T-helper 2 cell treated with Interferon-gamma antibody and Interleukin-4, amounts not matched to agents 5 μg/mL and 100 μg/mL, for 36 hours (primary cell): ENCODE measurements around the gene SPNS2.
A peak's percentile ranks its signal among the peaks of the same experiment; 100 is the strongest.

Experiments used
- DNase-seq: peaks from one replicate; pipeline ENCODE4 v3.0.0; 2021; ENCODE audit warnings: low spot score
- H3K27ac Mint-ChIP-seq: one replicate; pipeline ENCODE4 v1.8.0; 2021; ENCODE audit warnings: mild to moderate bottlenecking, mixed read lengths
- H3K27me3 Mint-ChIP-seq: one replicate; pipeline ENCODE4 v1.8.0; 2021; ENCODE audit warnings: low read depth, mixed read lengths
- H3K36me3 Mint-ChIP-seq: one replicate; pipeline ENCODE4 v1.8.0; 2021; ENCODE audit warnings: low read depth, mixed read lengths
- H3K4me1 Mint-ChIP-seq: one replicate; pipeline ENCODE4 v1.8.0; 2021; ENCODE audit warnings: low read depth, mixed read lengths
- H3K4me3 Mint-ChIP-seq: one replicate; pipeline ENCODE4 v1.8.0; 2022; ENCODE audit warnings: mild to moderate bottlenecking, moderate library complexity, mixed read lengths
- H3K9me3 Mint-ChIP-seq: one replicate; pipeline ENCODE4 v1.8.0; 2021; ENCODE audit warnings: mixed read lengths

Gene SPNS2

DNA sequence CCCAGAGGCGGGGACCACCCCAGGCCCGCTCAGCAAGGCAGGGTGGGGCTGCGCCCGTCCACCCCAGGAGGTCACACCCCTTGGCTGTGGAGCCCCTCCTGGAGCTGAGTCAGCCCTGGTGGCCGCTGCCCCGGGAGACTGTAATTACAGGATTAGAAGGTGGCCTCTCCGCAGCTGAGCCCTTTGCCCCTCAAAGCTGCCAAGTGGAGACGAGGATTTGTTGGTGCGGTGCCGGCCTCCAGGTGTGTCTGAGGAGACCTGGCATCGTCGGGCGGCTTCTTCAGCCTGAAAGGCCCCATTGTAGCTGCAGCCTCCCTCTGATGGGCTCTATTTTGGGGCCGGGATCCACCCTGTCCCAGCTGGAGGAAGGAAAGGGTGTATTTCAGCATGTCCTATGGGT, 22.7 kb upstream of the SPNS2 start:
- H3K27me3 Mint-ChIP-seq = no peaks in the 10 kb centered on the region
- no peaks in the 10 kb centered on the region for H3K9me3 Mint-ChIP-seq
- peaks cover 2% of the 10 kb centered on the region for H3K36me3 Mint-ChIP-seq
- H3K27ac Mint-ChIP-seq = no peak overlapping the region
- peaks cover 7% of the 10 kb centered on the region for H3K4me1 Mint-ChIP-seq
- DNase-seq = no peak
- H3K4me3 Mint-ChIP-seq = no peak overlapping the region

DNA sequence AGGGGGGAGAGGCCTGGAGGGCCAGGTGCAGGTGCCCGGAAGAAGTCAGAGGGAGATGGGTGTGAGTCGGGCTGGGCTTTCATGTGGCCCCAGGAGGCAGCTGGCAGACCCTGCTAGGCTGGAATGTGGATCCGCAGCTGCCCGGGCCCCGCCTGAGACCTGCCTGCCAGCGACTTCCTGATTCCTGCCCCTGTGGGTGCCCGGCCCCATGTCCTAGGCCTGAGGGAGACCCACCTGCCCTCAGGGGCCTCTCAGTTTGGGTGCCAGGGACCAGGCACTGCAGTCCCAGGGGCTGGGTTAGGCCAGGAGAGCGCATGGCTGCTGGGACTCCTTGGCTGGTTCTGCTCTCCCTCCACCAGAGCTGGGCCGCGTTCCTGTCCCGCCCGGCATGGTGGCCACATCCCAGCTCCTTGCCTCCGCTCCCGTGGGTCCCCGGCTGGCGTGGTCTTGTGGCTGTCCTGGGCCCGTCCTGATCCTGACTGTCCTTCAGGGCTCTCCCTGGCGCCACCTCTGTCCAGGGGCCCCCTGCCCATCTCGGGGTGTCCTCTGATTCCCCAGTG, 22.1 kb upstream of the SPNS2 start:
- H3K4me1 Mint-ChIP-seq = peaks cover 13% of the 10 kb centered on the region
- no peak overlapping the region for H3K4me3 Mint-ChIP-seq
- H3K27me3 Mint-ChIP-seq = no peaks in the 10 kb centered on the region
- DNase-seq = no peak
- H3K27ac Mint-ChIP-seq = no peak overlapping the region
- no peaks in the 10 kb centered on the region for H3K9me3 Mint-ChIP-seq
- H3K36me3 Mint-ChIP-seq = peaks cover 4% of the 10 kb centered on the region

DNA sequence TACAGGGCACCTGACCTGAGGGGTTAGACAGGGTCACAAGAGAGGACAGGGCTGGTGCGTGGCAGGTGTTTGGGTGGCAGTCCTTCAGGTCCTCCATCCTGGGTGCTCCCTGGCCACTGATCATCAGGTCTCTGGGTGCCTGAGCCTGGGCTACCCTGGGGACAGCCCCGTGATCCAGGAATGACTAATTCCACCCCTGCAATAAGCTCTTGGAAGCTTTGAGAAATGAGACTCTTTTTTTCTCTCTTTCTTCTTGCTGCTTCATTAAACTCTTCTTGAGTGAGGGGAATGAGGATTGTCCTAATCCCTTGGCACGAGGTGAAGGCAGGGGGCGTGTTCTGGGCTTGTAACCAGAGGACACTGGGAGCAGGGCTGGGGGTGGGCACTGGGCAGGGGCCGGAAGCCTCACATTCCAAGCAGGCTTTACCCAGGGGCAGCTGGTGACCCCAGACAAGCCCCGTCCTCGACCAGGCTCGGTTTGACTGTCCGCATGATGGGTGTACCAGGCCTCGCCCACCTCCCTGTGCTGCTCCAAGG, 21.4 kb upstream of the SPNS2 start:
- Mint-ChIP-seq H3K4me1 (peaks cover 17% of the 10 kb centered on the region), H3K36me3 (peaks cover 2% of the 10 kb centered on the region), H3K27me3 (no peaks in the 10 kb centered on the region), H3K27ac (no peak overlapping the region), H3K9me3 (no peaks in the 10 kb centered on the region), H3K4me3 (no peak overlapping the region)
- DNase-seq = peak; percentile 15

DNA sequence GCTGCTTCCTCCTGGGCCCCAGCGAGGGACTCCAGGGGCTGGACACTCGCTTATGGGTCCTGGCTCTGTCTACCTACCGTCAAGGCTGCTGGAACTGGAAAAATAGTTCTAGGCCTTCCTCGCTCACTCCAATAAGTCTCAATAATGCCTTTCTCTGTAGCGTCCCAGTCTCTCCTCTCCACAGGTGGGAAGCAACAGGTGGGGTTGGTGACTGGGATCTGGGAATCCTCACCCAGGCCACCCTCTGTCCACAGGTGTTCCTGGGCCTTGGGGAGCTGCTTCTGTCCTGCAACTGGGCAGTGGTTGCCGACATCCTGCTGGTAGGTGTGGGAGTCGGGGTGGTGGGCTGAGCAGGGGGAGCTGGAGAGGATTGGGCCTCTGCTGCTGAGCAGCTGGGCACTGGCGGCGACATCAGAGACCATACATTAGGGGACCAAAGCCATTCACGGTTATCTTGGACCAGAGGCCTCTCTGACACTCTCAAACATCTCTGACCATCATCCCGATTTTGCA, 20.3 kb upstream of the SPNS2 start:
- Mint-ChIP-seq H3K36me3 (peaks cover 2% of the 10 kb centered on the region), H3K27ac (no peak overlapping the region), H3K4me1 (peaks cover 17% of the 10 kb centered on the region), H3K27me3 (no peaks in the 10 kb centered on the region), H3K9me3 (no peaks in the 10 kb centered on the region), H3K4me3 (no peak overlapping the region)
- DNase-seq = no peak

DNA sequence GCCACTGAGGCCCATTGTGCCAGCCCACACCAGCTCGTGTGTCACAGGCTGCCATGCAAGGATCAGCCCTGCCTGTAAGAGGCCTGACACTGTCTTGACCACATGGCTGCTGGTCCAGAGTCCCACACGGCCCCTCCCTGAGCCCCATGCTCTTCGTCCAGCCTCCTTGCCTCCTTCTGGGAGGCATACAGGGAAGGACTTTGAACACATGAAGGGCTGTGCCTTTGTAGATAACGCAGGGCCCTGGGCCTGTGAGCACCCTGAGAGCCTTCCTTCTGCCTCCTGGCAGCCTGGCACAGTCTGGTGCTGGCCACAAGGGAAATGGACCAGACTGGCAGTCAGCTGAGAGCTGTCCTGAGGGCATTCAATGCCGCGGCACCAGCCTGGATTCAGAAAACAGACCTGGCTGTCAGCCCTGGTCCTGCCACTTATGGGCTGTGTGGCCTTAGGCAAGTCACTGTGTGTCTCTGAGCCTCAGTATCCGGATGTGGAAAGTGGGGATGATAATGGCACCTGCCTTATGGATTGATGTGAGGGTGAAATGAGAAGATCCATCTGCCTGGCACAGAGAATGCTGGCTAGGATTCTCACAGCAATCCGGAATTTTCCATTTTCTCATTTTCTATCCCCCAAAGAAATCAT, 19.2 kb upstream of the SPNS2 start:
- Mint-ChIP-seq H3K4me1 (peaks cover 17% of the 10 kb centered on the region), H3K9me3 (no peaks in the 10 kb centered on the region), H3K27me3 (no peaks in the 10 kb centered on the region), H3K27ac (no peak overlapping the region), H3K4me3 (no peak overlapping the region), H3K36me3 (peaks cover 2% of the 10 kb centered on the region)
- no peak for DNase-seq

DNA sequence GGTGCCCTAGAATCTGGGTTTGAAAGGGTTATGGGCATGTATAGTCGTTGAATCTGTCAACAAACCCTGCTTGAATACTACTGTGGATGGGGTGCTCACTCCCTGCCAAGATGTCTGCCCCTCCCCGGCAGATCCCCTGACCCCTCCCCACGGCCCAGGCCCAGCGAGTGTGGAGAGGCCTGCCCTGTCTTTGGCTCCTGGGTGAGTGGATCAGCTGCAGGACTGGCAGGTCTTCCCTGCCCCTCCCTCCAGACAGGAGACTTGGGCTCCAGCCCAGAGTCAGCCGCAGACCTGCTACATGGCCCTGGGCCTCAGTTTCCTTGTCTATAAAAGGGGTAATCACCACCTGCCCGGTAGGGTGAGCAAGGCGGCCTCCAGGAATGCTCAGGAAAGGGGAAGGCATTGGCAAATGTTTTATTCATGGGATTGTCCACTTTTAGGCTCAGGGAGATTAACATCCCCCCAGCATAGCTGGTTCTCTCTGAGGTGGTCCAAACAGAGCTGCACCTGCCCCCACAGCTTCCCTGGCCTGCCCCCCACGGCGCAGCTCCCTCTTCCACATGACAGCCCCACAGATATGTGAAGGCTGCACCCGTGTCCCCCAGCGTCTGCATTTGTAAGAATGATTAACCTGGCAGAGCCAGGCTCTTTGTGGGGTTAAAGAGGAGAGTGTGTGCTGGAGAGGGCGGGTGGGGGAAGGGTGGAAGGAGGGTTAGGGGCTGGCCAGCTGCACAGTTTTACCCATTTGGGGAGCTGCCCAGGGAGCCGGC, 18.5 kb upstream of the SPNS2 start:
- no peak for DNase-seq
- H3K27ac Mint-ChIP-seq = peak overlapping the region; percentile 36
- H3K4me3 Mint-ChIP-seq = no peak overlapping the region
- peaks cover 23% of the 10 kb centered on the region for H3K4me1 Mint-ChIP-seq
- H3K9me3 Mint-ChIP-seq = no peaks in the 10 kb centered on the region
- peaks cover 2% of the 10 kb centered on the region for H3K36me3 Mint-ChIP-seq
- no peaks in the 10 kb centered on the region for H3K27me3 Mint-ChIP-seq

DNA sequence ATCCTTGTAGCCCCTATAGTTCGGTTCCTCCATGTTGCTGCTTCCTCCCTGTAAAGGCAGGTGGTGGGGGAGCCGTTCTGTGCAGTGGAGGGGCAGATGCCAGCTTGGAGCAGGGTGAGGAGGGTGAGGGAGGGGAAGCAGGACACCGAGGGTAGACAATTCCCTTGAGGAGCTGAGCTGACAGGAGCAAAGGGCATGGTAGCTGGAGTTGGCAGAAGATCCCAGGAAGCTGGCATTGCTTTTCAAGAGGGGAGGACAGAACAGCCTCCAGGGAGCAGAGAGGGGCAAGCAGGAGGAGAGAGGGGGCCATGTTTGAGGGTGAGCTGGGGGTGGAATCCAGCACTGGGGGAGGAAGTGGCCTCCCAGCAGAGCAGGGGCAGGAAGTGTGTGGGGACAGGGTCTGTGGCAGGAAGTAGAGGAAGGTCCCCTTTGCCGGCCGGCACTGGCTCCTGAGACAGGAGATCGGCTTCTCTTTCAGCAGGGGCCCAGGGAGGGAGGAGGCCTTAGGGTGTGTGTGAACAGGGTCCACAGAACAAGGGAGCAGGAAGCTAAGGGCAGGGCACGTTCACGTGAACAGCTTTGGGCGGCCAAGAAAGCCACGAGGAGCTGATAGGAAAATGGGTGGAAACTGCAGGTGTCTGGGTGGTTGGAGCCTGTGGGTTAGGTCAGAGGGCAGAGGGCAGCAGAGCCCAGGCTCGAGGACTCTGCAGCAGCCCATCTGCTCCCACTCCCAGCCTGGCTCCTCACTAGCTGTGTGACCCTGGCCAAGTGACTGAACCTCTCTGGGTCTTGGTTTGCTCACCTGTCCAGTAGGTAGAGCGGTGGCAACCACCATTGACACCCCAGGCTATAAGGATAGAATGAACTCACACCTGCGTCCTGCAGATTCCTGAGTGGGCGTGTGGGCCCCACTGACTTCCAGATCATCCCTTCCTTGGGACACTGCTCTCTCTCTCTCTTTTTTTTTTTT, 17.5 kb upstream of the SPNS2 start:
- Mint-ChIP-seq H3K27ac (peak overlapping the region; percentile 87), H3K27me3 (no peaks in the 10 kb centered on the region), H3K9me3 (no peaks in the 10 kb centered on the region), H3K36me3 (peaks cover 2% of the 10 kb centered on the region), H3K4me3 (peak overlapping the region; percentile 71), H3K4me1 (peaks cover 32% of the 10 kb centered on the region)
- peak; percentile 36 for DNase-seq

DNA sequence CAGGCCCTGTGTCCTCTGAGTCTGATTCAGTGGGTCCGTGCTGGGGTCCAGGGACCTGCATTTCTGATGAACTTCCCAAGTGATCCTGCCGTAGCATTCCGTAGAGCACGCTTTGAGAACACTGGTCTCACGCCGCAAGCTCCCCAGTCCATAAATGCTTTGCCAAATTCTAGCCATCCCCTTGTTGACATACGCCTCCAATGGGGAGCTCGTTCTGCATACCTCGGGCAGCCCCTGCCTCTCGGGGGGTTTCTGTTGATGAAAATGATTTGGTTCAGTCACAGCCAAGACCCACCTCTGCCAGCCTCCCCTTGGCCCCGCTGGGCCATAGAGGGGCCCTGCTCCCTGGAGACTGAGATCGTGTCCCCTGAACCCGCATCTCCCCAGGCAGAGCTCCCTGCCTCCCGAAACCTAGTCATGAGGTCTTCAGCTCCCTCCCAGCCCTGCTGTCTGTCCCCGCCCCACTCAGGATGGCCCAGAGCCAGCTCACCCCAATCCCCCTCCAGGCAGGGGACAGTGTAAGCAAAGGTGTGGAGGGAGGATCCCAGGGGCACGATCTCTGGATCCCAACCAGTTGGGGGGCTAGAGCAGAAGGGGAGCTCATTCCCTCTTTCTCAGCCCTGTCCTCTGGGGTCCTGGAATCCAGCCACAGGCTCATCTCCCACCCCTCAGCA, 16.2 kb upstream of the SPNS2 start:
- no peaks in the 10 kb centered on the region for H3K9me3 Mint-ChIP-seq
- DNase-seq = no peak
- H3K27me3 Mint-ChIP-seq = no peaks in the 10 kb centered on the region
- peaks cover 37% of the 10 kb centered on the region for H3K4me1 Mint-ChIP-seq
- no peak overlapping the region for H3K4me3 Mint-ChIP-seq
- peak overlapping the region; percentile 52 for H3K27ac Mint-ChIP-seq
- H3K36me3 Mint-ChIP-seq = peaks cover 4% of the 10 kb centered on the region

DNA sequence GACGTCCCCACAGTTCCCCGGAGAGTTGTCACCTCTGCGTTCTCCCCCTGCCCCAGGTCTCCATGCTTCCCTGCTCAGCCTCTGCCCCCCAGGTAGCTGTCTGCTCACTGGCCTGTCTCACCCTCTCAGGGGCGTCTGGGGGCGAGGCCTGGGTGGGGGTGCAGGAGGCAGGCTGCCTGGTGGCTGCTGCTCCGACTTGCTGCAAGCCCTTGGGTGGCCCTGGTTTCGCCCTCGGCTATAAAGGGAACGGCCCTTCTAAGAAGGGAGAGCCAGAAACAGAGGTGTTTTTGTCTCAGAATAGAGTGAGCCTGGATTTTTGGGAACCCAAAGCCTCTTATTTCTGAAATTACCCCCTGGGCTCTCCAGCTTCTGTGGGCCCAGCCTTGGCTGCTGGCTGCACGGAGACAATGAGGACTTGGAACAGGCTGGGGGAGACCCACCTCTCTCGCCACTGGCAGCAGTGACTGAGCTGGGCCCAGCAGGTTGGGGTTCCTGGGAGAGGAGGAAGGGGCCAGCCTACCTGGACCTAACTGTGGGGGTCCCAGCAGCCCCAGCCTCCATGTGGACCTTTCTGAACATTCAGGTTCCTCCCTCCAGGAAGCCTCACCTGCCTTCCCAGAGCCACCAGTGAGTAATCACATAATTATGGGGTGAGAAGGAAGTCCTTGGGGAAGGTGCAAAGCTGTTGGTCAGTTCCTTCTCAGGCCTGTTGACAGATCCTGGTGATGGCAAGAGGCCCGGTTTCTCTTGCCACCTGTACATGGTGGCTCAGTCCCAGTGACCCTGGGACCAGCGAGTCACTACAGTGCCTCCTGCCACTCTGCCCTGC, 15.5 kb upstream of the SPNS2 start:
- no peak for DNase-seq
- Mint-ChIP-seq H3K27me3 (no peaks in the 10 kb centered on the region), H3K4me1 (peaks cover 36% of the 10 kb centered on the region), H3K4me3 (no peak overlapping the region), H3K27ac (no peak overlapping the region), H3K9me3 (no peaks in the 10 kb centered on the region), H3K36me3 (peaks cover 4% of the 10 kb centered on the region)

DNA sequence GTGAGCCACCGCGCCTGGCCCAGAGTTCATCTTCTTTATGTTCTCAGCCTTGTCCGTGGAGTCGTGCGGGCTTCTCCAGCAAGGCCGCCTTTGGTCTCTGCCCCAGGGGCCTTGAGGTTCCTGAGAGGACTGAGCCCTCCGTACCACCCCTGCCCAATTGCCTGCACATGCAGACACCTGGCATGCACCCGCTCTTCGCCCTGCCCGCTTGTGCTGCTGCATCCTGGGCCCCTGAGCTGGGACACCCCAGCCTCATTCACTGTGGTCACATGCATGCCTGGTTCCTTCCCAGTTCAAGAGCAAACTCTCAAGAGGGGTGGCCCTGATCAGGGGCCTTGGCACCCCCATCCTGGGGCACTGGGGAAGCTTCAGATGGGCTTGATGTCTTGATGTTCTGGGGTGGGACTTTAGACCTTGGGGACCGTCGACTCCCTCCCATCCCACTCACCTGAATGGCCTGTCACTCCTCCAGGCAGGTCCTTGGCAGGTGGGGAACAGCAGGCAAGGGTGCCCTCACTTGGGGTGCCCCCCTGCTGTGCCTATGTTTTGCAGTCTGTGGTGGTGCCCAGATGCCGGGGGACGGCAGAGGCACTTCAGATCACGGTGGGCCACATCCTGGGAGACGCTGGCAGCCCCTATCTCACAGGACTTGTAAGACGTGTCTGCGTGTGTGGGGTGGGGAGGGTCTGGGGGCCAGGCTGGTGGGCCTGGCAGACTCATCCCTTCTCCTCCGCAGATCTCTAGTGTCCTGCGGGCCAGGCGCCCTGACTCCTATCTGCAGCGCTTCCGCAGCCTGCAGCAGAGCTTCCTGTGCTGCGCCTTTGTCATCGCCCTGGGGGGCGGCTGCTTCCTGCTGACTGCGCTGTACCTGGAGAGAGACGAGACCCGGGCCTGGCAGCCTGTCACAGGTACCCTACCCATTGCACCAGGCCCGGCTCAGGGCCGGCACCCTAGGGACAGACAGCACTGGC, 12.7 kb upstream of the SPNS2 start:
- Mint-ChIP-seq H3K27me3 (no peaks in the 10 kb centered on the region), H3K9me3 (no peaks in the 10 kb centered on the region), H3K4me3 (peak overlapping the region; percentile 82), H3K4me1 (peaks cover 30% of the 10 kb centered on the region), H3K27ac (peak overlapping the region; percentile 77), H3K36me3 (peaks cover 4% of the 10 kb centered on the region)
- peak; percentile 34 for DNase-seq

DNA sequence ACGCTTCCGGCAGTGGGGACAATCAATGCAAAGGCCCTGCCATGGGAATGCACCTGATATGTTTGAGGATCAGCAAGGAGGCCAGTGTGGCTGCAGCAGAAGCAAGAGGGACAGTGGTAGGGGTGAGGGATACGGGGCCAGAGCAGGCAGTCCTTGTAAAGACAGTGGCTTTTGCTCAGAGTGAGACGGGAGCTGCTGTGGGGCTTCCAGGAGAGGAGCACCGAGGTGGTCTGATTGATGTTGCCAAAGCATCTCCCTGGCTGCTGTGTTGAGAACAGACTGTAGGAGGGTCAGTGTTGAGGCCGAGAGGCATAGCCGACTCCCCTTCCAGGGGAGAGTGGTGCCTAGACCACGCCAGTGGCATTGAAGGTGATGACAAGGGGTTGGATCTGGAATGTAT, 11.4 kb upstream of the SPNS2 start:
- Mint-ChIP-seq H3K9me3 (no peaks in the 10 kb centered on the region), H3K27me3 (no peaks in the 10 kb centered on the region), H3K4me3 (no peak overlapping the region), H3K4me1 (peaks cover 19% of the 10 kb centered on the region), H3K36me3 (peaks cover 2% of the 10 kb centered on the region), H3K27ac (no peak overlapping the region)
- no peak for DNase-seq
